ENCODE results near the gene SELENOF.

Gene SELENOF

GRCh38 chr1:86887479-86888162 is 26.3 kb downstream of the SELENOF start:
- H3K79me2 ChIP-seq (ENCODE audit: low read length) = peaks cover 53% of the 10 kb centered on the region

DNA sequence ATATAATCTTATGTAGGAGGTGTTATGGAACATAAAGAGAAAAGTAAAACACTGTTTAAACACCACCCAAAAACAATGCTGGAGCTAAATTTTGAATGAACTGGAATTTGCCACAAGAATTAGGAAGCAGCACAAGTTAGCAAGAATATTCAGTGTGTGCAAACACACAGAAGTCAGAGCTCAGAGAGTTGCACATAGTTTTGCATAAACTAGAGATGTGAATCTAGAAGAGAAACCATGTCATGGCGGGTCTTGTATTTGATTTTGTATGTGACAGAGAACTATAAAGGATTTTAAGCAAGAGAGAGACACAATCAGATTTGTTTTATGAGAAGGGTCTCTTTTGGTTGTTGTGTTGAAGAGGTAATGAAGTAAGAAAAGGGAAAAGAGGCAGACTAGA is 38.2 kb downstream of the SELENOF start:
- Histone ChIP-seq H3K27me3 (ENCODE audit: low read depth, low read length) (no peaks in the 10 kb centered on the region), H2AFZ (ENCODE audit: low read depth, low read length) (no peak overlapping the region), H3K4me2 (ENCODE audit: low read length) (peak overlapping the region; percentile 28), H3K4me3 (ENCODE audit: low read length) (no peak overlapping the region), H3K9ac (ENCODE audit: low read length) (no peak overlapping the region), H3K36me3 (replicated peaks; ENCODE audit: low read depth, low read length) (peaks cover 27% of the 10 kb centered on the region), H3K79me2 (ENCODE audit: low read length) (no peaks in the 10 kb centered on the region), H3K27ac (ENCODE audit: low read length) (peak overlapping the region; percentile 54), H4K20me1 (ENCODE audit: insufficient read depth, low read length) (no peaks in the 10 kb centered on the region), H3K9me3 (ENCODE audit: insufficient read depth, low read length) (no peaks in the 10 kb centered on the region), H3K4me1 (ENCODE audit: low read length) (peaks cover 25% of the 10 kb centered on the region)
- TF ChIP-seq EZH2phosphoT487 (IDR thresholded peaks at IDR 0.05; ENCODE audit: low read depth) = no peak
- TF ChIP-seq, protein P1, sequence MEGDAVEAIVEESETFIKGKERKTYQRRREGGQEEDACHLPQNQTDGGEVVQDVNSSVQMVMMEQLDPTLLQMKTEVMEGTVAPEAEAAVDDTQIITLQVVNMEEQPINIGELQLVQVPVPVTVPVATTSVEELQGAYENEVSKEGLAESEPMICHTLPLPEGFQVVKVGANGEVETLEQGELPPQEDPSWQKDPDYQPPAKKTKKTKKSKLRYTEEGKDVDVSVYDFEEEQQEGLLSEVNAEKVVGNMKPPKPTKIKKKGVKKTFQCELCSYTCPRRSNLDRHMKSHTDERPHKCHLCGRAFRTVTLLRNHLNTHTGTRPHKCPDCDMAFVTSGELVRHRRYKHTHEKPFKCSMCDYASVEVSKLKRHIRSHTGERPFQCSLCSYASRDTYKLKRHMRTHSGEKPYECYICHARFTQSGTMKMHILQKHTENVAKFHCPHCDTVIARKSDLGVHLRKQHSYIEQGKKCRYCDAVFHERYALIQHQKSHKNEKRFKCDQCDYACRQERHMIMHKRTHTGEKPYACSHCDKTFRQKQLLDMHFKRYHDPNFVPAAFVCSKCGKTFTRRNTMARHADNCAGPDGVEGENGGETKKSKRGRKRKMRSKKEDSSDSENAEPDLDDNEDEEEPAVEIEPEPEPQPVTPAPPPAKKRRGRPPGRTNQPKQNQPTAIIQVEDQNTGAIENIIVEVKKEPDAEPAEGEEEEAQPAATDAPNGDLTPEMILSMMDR (IDR thresholded peaks at IDR 0.05; ENCODE audit: low read depth, low read length) = no peak

More at GRCh38 chr1:86887479-86888162, 26.3 kb downstream of the SELENOF start:
- Histone ChIP-seq H3K4me2 (ENCODE audit: low read length) (no peak overlapping the region), H4K20me1 (ENCODE audit: insufficient read depth, low read length) (peaks cover 6% of the 10 kb centered on the region; the same call in 1 of the 2 replicates), H3K27ac (ENCODE audit: low read length) (peak overlapping the region; percentile 26; the same call in 1 of the 2 replicates), H3K9me3 (ENCODE audit: insufficient read depth, low read length) (no peaks in the 10 kb centered on the region), H3K4me3 (ENCODE audit: low read length) (no peak overlapping the region), H3K36me3 (replicated peaks; ENCODE audit: low read depth, low read length) (peaks cover 13% of the 10 kb centered on the region), H3K4me1 (ENCODE audit: low read length) (peaks cover 12% of the 10 kb centered on the region), H3K27me3 (ENCODE audit: low read depth, low read length) (no peaks in the 10 kb centered on the region), H2AFZ (ENCODE audit: low read depth, low read length) (no peak overlapping the region), H3K9ac (ENCODE audit: low read length) (no peak overlapping the region)
- TF ChIP-seq, protein P1 (IDR thresholded peaks at IDR 0.05; ENCODE audit: low read depth, low read length) = no peak
- TF ChIP-seq EZH2phosphoT487 (IDR thresholded peaks at IDR 0.05; ENCODE audit: low read depth) = no peak

DNA sequence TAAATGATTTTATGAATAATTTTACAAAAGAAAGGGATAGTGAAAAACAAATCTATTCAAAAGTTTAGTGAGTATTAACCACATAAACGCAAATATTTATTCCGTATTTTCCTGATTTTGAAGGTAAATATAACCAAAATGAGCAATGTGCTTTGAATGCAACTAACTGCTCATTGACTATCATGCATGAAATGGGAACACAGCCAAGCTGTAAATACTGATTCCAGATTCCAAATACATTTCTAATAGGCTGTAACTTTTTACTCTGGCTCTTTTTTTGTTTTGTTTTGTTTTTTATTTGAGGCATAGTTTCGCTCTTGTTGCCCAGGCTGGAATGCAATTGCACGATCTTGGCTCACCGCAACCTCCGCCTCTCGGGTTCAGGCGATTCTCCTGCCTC is 41.8 kb downstream of the SELENOF start:
- Histone ChIP-seq H3K27ac (ENCODE audit: low read length) (no peak overlapping the region), H3K27me3 (ENCODE audit: low read depth, low read length) (no peaks in the 10 kb centered on the region), H3K4me3 (ENCODE audit: low read length) (no peak overlapping the region), H3K9ac (ENCODE audit: low read length) (no peak overlapping the region), H2AFZ (ENCODE audit: low read depth, low read length) (no peak overlapping the region), H3K79me2 (ENCODE audit: low read length) (peaks cover 5% of the 10 kb centered on the region), H3K36me3 (replicated peaks; ENCODE audit: low read depth, low read length) (peaks cover 11% of the 10 kb centered on the region), H3K9me3 (ENCODE audit: insufficient read depth, low read length) (no peaks in the 10 kb centered on the region), H3K4me2 (ENCODE audit: low read length) (no peak overlapping the region), H4K20me1 (ENCODE audit: insufficient read depth, low read length) (no peaks in the 10 kb centered on the region), H3K4me1 (ENCODE audit: low read length) (peaks cover 26% of the 10 kb centered on the region)
- TF ChIP-seq, protein P1 (IDR thresholded peaks at IDR 0.05; ENCODE audit: low read depth, low read length) = no peak
- no peak for TF ChIP-seq EZH2phosphoT487 (IDR thresholded peaks at IDR 0.05; ENCODE audit: low read depth)

- Histone ChIP-seq H3K4me3 (ENCODE audit: low read length) (no peak overlapping the region), H3K36me3 (replicated peaks; ENCODE audit: low read depth, low read length) (peaks cover 6% of the 10 kb centered on the region), H2AFZ (ENCODE audit: low read depth, low read length) (no peak overlapping the region), H3K9me3 (ENCODE audit: insufficient read depth, low read length) (no peaks in the 10 kb centered on the region), H3K9ac (ENCODE audit: low read length) (no peak overlapping the region), H3K79me2 (ENCODE audit: low read length) (peaks cover 5% of the 10 kb centered on the region), H3K27me3 (ENCODE audit: low read depth, low read length) (no peaks in the 10 kb centered on the region), H3K27ac (ENCODE audit: low read length) (peak overlapping the region; percentile 44), H4K20me1 (ENCODE audit: insufficient read depth, low read length) (no peaks in the 10 kb centered on the region), H3K4me2 (ENCODE audit: low read length) (peak overlapping the region; percentile 26; the same call in 1 of the 2 replicates), H3K4me1 (ENCODE audit: low read length) (peaks cover 32% of the 10 kb centered on the region)
- TF ChIP-seq, protein P1 (IDR thresholded peaks at IDR 0.05; ENCODE audit: low read depth, low read length) = no peak
Observed at GRCh38 chr1:86871001-86871400, 42.9 kb downstream of the SELENOF start.
